AG09309 (cell line): Measurements from ENCODE around the gene LOX.
A peak's percentile ranks its signal among the peaks of the same experiment; 100 is the strongest.

Experiments used
- DNase-seq: peaks from one replicate; pipeline ENCODE4 v3.0.0-alpha.2; 2010; ENCODE audit warnings: low read depth
- H3K4me3 ChIP-seq: 2 replicates; pipeline ENCODE4 v1.5.1; 2011; ENCODE audit warnings: mild to moderate bottlenecking, low read depth, low read length, moderate library complexity; ENCODE audit not compliant: control insufficient read depth
- TF ChIP-seq, protein P1 (sequence below): IDR thresholded peaks from 2 replicates; pipeline ENCODE4 v1.5.1; 2011; ENCODE audit warnings: mild to moderate bottlenecking, low read depth, low read length, inconsistent platforms; ENCODE audit not compliant: insufficient read depth, control insufficient read depth; ENCODE audit errors: missing control alignments

The LOX gene

DNA sequence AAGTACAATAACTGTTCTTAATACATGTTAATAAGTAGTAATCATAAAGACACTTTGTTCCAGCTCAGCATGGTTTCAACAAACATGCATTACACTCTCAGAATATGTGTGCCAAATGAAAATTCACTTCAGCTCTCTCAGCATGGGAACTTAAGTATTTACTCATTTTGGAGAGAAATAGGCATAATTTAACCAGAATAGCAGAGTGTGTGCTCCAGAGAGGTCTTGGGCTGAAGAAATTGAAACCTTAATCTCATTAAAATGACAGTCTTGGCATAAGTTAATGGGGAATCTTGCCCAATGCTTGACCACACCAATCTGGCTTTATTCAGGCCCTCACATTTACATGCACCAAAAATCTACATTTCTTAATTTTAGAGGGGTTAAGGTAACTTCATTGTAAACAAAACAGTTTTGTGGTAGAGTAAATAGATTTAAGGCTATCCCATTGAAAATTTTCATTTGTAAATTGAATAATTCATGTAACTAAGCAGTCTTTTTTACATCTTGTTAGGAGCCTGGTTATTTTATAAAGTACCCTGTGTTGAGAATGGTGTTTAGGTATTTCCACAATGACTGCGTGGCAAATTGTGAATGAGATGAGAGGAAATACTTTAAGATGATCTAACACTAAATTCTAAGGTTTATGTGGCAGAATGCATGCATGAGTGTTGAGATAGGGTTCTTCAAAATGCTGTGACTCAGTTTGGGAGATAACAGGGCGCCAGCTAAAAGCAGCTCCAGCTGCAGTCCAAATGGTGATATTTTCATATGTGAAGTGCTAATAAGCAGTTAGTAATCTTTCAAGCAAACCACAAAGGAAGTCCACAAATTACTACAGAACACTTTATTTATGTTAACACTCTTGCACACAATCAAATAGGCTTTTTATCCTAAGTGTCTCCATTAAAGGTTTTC lies 11.3 kb upstream of the LOX start:
- DNase-seq: peak; percentile 86
- H3K4me3 ChIP-seq: no peak overlapping the region

DNA sequence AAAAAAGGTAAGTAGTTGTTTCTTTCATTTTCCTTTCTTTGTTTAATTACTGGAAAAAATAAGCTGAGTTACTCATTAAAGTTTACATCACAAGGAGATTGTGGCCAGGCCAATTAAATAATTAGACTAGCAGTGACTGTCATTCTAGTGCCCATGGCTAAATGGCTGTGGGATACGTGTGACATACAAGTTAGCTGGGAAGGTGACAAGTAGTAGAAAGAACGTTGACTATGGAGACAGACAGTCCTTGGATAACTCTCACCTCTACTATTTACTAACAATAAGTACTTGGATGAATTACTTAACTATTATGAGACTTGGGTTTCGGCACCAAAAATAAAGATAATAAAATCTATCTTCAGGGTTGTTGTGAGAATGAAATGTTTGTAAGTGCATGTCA lies 7.0 kb upstream of the LOX start:
- TF ChIP-seq, protein P1, sequence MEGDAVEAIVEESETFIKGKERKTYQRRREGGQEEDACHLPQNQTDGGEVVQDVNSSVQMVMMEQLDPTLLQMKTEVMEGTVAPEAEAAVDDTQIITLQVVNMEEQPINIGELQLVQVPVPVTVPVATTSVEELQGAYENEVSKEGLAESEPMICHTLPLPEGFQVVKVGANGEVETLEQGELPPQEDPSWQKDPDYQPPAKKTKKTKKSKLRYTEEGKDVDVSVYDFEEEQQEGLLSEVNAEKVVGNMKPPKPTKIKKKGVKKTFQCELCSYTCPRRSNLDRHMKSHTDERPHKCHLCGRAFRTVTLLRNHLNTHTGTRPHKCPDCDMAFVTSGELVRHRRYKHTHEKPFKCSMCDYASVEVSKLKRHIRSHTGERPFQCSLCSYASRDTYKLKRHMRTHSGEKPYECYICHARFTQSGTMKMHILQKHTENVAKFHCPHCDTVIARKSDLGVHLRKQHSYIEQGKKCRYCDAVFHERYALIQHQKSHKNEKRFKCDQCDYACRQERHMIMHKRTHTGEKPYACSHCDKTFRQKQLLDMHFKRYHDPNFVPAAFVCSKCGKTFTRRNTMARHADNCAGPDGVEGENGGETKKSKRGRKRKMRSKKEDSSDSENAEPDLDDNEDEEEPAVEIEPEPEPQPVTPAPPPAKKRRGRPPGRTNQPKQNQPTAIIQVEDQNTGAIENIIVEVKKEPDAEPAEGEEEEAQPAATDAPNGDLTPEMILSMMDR: no peak
- no peak overlapping the region for H3K4me3 ChIP-seq
- DNase-seq: no peak

More for the DNA sequence above, 11.3 kb upstream of the LOX start:
- TF ChIP-seq, protein P1: no peak

DNA sequence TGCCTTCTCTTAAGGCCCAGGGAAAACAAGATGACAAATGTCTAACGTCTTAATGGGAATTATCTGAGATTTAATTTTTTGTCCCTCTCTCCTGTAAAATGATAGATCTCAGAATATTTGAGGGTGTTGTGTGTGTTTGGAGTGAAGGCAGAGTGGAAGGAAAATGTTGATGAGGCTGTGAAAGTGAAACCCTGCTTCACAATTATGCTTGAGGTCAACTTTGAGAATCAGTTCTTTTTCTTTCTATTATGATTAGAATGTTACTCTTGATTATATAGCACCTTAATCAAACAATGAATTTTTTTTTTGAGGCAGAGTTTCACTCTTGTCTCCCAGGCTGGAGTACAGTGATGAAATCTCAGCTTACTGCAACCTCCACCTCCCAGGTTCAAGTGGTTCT lies 5.5 kb upstream of the LOX start:
- H3K4me3 ChIP-seq: no peak overlapping the region
- DNase-seq: no peak
- TF ChIP-seq, protein P1: no peak

DNA sequence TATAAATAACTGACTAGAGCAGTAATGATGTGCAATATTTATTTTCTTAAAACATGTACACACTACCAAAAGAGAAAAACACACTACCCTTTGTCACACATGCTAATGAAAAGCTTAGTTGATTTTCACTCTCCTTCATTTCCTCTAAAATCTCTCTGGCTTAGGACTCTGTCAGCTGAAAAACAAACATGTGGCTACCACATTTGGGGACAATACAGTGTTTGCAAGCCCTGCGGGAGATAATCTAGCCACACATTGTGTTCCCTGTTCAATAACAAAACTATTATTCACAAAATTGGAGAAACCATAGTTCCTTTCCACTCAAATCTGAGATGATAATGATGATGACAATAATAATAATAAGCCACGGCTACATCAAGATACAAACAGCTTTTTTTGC lies 3.5 kb upstream of the LOX start:
- TF ChIP-seq, protein P1: no peak
- no peak for DNase-seq
- H3K4me3 ChIP-seq: no peak overlapping the region

DNA sequence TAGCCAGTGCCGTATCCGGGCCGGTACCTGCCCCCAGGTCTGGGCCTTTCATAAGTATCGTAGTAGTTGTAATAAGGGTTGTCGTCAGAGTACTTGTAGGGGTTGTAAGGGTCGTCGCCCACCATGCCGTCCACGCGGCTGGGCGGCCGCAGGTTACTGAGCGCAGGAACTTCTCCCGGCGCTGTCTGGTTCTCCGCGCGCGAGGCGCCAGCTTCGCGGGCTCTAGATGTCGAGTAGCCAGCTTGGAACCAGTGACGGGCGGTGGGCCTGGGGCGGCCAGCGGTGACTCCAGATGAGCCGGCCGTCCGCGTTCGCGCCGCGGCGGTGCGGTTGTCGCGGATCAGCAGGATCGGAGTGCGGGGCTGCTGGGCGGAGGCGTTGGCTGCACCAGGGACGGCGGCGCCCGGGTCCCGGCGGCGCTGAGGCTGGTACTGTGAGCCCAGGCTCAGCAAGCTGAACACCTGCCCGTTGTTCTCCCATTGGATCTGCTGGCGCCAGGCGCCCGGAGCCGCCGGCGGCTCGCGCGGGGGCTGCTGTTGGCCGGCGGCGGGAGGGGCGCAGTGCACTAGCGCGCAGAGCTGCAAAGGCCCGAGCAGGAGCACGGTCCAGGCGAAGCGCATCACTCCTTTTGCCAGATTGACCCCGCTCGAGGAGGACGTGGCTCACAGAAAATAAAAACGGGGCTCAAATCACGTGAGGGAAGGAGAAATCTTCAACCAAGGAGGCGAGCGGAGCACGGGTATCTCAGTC lies 518 bp downstream of the LOX start:
- no peak for DNase-seq
- H3K4me3 ChIP-seq: peak overlapping the region; percentile 86
- TF ChIP-seq, protein P1: no peak

DNA sequence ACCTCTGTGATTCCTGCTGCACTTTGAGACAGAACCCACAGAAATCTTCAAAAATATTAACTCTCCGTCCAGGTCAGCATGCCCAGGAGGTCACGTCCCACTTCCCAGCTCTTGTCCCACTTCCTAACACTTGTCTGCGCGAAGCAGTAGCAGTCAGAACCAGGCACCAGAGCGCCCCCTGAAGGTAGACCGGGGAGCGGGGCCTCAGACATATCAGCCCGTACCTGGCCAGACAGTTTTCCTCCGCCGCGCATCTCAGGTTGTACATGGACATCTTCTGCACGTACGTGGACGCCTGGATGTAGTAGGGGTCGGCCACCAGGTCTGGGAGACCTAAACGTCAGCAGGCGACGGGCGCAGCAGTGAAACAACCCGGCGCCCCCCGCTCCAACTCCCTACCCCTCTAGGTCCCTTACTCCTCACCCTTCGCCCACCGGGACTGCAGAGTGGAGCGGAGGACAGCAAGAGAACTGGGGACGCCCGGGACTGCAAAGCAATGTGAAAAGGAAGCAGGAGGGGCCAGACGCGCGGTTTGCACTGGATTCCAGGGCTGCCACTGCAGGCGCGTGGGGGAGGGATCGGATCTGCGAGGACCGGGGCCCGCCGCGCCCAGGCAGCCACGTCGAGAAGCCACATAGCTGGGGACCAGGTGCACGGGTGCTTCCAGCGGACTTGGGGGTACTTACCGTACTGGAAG lies 1.2 kb downstream of the LOX start:
- peak overlapping the region; percentile 86 for H3K4me3 ChIP-seq

More for the DNA sequence above, 1.2 kb downstream of the LOX start:
- DNase-seq: no peak
- TF ChIP-seq, protein P1: peak; percentile 97
